GM04504 (cell line): ENCODE data around the gene EYA4.

Experiments
- DNase-seq: peaks from one replicate; pipeline ENCODE4 v3.0.0-alpha.2; 2012; ENCODE audit warnings: low read depth

EYA4 gene, protein sequence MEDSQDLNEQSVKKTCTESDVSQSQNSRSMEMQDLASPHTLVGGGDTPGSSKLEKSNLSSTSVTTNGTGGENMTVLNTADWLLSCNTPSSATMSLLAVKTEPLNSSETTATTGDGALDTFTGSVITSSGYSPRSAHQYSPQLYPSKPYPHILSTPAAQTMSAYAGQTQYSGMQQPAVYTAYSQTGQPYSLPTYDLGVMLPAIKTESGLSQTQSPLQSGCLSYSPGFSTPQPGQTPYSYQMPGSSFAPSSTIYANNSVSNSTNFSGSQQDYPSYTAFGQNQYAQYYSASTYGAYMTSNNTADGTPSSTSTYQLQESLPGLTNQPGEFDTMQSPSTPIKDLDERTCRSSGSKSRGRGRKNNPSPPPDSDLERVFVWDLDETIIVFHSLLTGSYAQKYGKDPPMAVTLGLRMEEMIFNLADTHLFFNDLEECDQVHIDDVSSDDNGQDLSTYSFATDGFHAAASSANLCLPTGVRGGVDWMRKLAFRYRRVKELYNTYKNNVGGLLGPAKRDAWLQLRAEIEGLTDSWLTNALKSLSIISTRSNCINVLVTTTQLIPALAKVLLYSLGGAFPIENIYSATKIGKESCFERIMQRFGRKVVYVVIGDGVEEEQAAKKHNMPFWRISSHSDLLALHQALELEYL

DNA sequence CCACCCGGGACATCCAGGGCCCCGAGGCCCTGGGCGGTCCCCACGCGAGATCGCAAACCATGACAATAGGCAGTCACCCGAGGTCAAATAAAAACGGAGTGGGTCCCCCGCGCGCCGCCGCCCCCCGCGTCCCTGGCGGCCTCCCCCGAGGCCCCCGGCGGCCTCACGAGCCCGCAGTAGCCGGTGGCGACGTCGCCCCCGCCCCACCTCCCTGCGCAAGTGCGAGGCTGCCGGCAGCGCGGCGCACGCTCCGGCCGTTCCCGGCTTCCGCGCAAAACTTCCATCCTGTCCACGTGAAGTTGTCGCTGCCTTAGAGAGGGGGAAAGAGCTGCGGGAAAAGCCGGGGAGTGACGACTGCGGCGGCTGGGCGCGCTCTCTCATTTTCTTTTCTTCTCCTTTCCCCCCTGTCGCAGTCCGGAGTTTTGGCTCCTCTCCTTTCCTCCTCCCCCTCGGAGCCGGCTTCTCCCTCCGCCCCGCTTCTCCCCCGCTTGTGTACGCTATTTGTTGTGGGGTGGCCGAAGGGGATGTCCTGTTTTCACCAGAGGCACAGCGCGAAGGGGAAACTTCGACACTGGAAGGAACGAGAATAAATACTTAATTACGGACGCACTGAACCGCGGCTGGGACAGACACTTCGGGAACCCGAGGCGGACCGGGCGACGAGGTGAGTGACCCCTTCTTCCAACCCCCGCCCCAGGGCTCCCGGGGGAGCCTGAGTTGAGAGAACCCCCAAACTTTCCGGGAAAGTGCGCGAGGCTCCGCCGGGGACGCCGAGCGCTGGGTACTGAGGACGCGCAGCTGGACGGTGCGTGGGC is at the start of gene EYA4:
TSS of gene EYA4 (plus strand) at position 272 of the 815 bp plus-strand sequence. CDS start 33,424 bp downstream, outside the sequence.
- no peak for DNase-seq

DNA sequence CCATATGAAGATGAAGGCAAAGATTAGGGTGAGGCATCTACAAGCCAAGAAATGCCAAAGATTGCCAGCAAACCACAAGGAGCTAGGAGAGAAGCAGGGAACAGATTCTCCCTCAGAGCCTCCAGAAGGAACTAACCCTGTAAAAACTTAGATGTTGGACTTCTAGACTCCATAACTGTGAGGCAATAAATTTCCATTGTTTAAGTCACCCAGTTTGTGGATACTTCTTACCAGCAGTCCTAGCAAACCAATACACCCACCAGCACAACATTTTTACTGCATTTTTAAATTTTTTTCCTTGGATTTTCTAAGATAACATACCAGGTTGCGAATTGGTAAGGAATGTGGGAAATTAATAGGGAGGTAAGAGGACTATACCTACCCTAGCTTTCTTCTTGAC is 47.8 kb upstream of the EYA4 start:
- no peak for DNase-seq

DNA sequence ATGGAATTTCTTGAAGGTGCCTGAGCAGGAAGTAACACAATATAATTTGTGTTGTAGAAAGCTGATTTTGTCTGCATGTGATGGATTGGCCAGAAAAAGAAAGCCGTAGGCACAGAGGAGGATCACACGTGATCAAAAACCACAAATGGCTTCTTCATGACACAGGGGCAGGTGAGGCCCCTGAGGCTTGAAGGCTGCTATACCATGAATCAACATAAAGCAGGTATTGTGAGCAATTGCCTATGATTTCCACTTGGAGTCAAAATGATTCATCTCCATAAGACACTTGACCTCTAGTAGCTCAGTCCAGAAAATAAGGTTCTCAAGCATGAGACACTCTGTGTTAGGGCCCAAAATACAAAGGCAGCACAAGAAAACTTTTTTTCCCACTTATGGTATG is 42.4 kb upstream of the EYA4 start:
- no peak for DNase-seq

DNA sequence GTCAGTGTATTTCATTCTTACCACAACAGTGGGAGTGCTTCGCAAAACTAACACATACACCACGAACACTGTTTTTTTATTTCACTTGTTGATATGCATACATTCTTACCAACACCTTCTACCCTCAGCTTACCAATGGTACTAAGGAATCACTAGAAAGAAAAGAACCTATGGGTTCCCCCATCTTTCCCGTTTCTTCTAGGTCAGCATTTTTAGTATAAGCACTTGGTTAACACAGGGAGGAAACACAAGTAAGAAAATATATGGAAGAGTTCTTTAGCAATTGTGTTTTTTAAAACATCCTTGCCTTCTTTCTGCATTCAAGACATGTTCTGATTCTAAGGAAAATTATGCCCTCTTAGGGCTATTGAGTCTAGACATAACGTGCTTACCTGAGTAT is 39.9 kb upstream of the EYA4 start:
- DNase-seq = no peak

DNA sequence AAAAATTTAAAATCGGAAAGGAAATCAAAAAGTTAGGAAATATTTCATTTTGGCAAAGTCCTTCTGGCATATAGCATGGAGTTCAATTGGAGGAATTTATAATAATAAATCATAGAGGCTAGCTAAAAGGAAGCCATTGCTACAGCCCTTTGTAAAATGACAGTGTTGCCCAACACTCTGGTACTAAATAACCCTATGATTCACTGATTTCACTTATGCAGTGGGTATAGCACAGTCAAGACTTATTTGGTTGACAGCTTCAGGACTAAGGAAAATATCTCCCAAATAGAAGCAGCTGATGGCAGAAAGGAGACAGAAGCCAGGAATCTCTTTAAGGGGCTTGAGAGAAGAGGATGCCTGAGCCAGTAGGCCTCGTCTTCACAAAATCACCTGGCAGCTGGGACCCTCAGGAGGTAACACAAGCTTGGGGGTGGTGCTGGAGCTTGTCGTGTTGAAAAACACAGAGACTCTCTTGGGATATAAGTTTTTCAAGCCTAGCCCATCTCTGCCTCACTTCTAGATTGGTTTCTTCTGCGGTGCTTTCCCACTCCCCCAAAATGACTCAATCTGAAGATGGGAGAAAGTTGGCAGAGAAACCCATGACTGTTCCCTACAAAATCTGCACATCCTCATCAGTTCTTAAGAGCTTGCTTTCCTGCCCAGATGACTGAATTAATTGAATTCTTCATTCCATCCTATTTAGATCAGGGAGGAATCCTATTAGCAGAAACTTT is 38.4 kb upstream of the EYA4 start:
- no peak for DNase-seq

DNA sequence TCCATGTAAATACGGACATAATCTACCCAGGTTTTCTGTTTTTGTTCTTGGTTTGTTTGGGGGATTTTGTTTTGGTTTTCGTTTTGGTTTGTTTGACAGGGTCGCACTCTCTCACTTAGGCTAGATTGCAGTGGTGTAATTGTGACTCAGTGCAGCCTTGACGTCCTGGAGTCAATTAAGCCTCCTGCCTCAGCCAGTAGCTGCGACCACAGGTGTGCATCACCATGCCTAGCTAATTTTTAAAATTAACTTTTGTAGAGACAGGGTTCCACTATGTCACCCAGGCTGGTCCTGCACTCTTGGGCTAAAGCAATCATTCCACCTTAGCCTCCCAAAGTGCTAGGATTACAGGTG is 37.8 kb upstream of the EYA4 start:
- no peak for DNase-seq

DNA sequence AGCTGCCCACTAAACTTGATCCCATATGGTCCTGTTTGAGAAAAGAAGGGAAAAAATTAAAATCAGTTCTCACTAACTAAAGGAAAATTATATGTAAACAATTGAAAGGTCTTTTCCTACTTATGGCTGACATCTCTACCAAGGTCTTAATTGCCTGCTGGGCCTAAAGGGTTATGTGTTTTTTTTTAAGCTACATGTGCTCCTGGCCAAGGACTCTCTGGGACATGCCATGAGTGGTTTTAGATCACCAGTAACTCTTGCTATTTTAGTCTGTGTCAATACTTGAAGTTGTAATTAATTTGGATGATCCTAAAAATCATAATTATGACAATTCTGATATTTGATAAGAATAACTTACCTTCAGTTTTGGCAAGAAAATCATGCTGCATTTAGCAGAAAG is 35.9 kb upstream of the EYA4 start:
- DNase-seq = no peak

DNA sequence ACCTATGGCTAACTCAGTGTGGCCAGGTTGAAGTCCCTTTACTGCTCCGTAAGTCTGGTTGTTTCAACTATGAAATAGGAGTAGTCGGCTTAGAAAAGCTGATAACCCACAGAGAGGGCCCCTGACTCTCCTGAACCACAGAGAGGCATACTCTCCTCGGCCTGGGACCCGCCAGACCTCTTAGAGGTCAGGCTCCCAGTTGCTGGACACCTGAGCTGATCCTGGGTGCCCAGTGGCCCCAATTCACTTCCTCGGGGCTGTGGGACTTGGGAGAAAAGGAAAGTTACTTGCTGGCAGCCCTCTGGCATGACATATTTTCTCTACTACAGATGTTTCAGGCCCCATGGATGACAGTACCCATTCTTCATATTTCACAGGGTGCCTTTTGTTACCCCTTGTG is 34.2 kb upstream of the EYA4 start:
- no peak for DNase-seq

DNA sequence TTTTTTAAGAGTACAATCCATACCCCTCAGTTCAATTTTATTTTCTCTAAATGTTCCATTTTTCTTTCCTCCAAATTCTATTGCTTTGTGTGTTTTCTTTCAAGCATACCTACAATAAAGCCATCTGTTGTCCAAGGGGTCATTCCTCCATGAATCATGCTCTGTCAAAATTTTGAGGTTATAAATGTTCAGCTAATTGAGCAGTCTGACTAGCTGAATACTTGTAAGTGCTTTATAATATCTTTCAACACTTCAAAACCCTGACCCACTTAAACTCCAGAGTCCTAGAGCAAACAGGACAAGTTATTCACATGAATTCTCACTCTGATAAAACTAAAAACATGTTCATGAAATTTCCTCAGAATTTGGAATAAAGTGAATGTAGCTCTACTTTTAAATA is 33.4 kb upstream of the EYA4 start:
- DNase-seq = no peak

DNA sequence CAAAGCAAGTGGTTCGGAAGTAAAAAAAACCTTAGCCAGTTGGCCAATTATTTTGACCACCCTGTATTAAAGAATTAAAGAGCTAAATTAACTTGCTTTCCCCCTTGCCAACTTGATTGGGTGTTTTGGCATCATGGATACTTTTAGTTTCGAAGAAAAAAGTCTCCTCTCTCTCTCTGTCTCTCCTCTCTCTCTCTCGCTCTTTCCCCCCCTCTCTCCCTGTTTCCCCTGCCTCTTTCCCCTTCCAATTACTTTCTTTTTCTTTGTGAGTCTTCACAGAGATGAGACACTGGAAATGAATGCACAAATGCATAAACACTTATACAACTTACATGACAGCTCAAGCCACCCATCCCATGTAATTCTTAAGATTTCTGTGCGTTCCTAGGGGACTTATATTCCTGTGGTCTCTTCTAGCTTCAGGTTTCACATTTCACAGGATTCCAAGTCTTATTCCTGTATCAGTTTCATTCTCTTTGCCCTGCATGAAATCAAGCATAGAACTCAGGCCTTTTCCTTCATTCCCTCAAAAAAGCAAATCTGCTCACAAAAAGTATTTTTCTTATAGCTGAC is 32.9 kb upstream of the EYA4 start:
- no peak for DNase-seq

DNA sequence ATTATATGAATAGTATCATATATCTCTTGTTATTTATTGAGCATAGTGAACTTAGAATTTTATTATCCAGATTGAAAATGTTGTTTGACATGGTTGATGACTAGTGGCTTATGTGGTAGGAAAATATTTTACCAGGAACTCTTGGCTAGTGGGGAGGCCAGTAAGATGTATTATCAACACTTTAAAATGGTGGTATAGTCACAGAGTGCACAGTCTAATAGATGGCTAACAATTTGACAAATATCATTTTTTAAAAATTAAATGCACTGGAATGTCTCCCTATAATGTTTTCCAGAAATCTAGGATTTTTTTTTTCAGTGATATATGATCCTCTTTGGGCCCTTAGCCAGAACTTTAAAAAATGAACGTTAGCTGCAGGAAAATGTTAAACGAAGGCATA is 26.9 kb upstream of the EYA4 start:
- no peak for DNase-seq

DNA sequence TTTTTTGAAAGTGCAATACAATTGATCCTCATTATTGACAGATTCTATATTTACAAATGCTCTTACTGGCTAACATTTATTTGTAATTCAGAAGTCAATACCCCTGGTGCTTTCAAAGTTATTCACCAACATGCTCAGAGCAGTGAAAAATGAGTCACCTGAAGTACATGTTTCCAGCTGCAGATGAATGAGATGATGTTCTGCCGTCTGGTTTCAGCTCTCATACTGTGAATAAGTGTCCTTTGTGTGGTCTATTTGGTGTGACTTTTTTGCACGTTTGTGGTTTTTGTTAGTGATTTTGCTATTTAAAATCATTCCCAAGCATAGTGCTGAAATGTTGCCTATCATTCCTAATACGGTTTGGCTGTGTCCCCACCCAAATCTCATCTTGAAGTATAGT is 22.3 kb upstream of the EYA4 start:
- DNase-seq = no peak

DNA sequence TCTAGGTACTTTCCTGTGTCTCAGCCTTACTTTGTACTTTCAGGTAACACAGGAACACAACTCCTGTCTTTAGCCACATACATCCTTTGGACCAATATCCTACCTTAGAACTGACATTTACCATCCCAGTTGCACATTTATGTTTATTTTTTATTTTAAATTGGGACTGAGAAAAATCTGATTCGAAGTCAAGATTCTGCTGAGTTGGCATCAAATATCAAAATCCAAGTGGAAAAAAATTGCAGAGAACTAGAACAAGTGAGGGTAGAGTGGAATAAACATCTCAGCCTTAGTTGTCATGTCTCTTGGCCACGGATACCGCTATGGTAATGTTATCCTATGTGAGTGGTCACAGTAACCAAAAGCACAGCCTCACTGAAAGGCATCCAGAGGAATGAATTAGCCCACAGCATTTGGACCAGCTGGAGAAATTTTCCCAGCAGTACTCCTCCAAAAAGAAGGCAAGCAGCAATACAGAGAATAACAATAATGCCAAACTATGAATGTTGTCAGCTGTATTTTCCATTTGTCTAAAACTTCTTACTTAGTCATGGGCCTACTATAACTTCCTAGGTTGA is 17.6 kb upstream of the EYA4 start:
- DNase-seq = no peak

DNA sequence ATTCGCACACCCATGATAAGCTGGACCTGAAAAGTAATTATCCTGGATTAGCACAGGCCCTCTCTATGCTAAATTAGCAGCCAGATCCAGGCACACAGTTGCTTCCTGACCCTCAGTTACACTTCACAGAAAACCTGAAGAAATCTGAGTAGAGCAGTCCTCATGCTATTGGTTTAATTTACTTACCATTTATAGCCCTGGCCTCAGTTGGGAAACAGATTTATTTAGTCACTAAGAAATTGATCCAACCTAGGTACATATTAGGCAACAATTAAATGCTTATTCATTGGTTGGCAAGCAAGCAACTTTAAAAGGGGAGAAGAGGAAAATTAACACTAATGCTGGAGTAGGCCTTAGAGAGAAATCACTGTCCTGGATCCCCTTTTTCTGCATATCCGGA is 15.6 kb upstream of the EYA4 start:
- no peak for DNase-seq

DNA sequence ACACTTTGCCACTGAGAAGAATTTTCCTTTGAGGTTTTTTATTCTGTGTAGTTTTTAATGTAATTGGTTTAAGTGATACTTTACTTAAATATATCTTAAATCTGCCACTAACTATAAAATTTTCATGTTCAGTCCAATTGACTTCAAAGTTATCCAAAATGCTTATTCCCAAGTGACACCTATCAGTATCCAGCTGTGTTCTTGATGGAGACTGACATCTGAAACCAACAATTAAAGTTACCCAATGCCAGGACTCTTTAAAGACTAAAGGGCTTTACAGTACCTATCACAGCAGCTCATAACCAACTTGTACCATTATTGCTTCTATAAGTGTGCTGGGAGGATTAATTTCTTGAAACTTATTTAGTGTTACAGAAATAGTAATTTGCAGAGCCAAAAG is 13.8 kb upstream of the EYA4 start:
- no peak for DNase-seq

DNA sequence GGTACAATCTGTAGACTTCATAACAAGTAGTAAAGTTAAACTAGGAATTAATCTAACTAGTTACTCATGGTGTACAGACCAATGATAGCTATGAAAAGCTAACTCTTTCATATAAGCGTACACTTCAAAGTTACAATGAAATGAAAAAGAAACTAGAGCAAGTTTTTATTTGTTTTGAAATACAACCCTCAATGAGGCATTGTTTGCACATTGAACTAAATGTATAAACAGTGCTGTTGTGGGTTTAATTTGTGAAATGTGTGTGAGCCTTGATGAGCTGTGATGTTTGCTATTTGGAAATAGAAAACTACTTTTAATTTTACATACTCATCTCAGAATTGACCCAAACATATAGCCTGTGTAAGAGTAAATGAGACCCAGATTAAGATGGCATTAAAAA is 11.1 kb upstream of the EYA4 start:
- DNase-seq = no peak

DNA sequence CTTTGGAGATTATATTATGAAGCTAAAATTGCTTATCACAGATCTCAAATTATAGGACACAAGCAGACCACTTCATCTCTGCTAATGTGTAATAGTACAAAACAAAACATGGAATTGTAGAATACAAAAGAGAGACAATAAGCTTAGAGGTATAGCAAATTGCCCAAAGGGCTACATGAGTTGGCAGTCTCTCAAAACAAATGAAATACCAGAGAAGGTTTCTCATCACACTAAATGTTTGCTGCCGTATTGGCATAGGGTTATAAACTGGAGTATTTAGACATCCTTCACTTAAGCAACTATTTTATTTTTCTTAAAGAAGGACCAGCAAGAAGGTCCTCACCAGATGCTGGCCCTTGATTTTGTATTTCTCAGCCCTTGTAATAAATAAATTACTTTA is 5.9 kb upstream of the EYA4 start:
- DNase-seq = no peak

DNA sequence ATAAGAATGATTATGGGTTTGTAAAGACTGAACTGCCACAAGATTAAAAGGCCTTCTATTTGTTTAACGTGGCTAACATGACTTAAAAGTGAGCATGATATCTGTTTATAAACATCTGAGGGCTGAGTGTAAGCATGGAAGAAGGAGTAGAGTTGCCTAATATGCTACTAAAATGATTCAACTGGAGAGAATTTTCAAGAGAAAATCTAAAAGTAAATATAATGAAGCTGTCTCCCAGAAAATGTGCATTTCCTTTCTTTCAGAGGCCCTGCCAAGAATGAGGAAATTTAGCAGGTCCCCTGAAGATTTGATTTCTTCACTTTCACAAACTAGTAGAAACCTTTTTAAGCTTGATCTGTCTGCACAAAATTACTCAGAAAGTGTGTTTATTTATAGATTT is 4.2 kb upstream of the EYA4 start:
- no peak for DNase-seq

DNA sequence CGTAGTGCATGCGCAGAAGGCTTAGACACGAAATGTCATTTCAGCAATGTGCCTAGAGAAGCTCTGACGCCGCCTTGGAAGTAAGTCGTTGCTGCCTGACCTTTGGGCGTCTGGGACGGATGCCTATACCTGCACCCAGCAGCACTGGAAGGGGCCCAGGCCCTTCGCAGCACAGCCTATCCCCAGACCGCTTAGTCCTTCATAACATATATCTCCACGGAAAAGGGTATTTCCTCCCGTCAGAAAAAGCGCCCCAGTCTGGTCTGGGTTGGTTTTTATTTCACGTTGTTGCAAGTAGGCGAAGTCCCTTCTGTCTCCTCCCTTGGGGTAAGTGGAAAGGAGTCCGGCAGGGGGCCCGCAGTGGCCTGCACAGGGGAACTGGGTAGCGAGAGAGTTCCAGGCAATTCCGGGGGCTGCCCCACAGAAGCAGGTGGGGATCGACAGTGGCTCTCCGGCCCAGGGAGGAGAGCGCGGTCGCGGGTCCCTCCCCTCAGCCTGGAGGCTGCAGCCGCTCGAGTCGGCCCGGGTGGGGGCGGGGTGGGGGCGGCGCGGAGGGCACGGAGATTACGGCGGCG is 559 bp upstream of the EYA4 start:
- DNase-seq = no peak

DNA sequence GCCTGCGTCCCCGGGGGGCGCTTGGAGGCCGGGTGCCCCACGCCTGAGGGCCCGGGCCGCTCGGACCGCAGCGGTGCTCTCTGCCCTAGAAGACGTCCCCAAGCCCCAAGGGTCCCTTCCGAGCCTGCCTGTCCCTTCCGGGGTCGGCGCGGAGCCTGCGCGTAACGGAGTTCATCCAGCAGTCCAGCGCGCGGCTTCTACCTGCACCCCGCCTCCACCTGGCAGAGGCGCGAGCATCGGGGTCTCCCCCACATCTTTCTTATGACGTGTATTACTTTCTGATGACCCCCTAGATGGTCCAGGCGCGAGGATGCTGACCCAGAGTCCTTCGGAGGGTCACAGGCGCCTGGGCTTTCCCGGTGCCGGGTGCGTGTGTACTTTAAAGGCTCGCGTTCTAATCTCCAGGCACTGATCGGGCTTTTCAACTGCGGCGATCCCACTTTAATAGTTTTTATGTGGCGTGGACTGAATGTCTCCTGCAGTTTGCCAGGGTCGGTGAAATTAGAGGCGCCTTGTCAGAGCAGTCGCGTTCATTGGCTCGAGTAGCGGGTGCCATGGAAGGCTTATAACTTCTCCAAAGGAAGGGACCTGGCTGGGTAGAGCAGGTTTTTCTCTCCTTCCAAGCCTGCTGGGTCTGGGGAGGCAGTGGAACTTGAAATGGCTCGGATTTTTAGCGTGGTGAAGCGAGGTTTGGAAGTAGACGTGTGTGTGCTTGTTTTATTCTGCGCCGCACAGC is 912 bp downstream of the EYA4 start:
- no peak for DNase-seq
